UCSD-AML1 (cell line): ENCODE data around the gene B9D2.
"Not testable (repeated sequence)": the region's sequence is repeated elsewhere in the genome, so short reads cannot be mapped to it uniquely, and the experiment has no call there.

Experiments
- DNase-seq: peaks from one replicate; lab custom pipeline; 2025; ENCODE audit not compliant: unreplicated experiment; lab: John Stamatoyannopoulos, UW

B9D2 gene

DNA sequence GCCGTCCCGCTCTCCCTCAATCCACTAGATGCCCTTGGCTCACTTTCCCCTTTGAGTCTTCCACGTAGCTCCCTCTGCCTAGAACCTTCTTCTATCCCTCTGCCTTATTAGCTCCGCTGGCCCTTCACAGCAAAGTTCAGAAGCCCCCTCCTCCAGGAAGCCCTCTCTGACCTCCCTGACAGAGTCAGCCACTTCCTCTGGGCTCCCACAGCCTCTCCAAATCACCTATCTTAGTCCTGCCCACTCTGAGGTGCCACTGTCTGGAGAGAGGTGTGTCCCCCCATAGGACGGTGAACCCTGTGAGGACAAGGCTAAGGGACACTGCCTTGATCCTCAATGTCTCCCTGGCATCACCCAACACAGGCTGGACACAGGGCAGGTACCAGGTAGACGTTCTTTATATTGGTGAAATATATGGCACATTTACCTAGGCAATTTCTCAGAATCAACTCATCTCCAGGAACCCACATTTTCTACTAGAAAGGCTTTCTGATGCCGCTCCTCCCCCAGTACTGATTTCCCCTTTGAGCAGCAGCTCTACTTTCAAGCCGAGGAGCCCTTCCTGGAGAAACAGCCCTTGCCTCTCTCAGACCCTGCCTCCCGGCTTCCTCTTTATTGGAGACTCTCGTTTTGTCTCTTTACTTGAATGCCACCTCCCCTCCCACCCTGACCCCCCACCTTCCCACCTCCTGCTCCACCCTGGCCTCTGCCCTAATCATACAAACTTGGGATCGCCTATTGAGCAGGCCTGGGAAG is 6.8 kb downstream of the B9D2 start:
- DNase-seq = peak; percentile 38

DNA sequence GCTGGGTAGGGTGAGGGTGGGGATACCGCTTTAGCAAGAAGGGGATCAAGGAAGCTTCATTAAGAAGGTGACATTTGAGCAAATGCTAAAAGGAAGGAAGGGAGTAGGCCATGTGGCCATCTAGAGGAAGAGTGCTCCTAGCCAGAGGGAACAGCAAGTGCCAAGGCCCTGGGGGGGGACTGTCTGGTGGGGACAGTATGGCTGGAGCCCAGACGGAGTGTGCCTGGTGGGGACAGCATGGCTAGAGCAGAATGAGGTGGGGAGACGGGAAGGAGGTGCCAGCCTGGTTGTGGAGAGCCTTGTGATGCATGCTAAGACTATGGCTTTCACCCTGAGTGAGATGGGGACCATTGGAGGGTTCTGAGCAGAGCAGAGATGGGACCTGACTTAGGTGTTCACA is 8.1 kb downstream of the B9D2 start:
- DNase-seq = peak; percentile 51

GRCh38 chr19:41355035-41355434 is 8.9 kb downstream of the B9D2 start:
- DNase-seq = no peak

DNA sequence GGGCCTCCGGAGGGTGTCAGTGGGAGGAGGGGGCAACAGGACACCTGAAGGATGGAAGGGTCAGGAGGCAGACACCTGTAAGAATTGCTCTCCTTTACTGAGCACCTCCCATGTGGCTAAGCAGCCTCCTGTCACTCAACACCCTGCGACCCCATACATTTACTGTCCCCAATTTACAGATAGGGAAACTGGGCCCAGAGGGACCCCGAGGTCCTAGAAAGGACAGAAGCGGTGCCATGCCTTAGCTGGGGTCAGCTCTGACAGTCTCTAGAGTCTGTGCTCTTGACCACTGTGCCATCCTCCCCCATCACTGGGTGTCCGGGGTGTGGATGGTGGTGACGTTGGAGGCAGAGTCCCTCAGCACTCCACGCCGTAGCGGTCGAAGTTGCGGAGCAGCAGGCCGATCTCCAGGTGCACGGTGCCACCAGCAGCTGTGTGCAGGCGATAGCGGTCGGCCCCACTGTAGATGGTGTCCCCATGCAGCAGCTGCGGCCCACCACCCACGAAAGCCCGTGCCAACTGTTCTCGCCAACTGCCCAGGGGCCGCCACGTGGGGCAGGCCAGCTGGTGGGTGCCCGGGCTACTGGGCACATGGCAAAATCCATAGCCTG is 9.5 kb downstream of the B9D2 start:
- no peak for DNase-seq

- DNase-seq = peak; percentile 98
Observed at GRCh38 chr19:41353466-41354342, 10.2 kb downstream of the B9D2 start, which contains the start of gene TGFB1. TGFB1 (minus strand) TSS chr19:41353922; CDS start chr19:41353044, 878 bp downstream.

GRCh38 chr19:41352609-41353465 is 11.1 kb downstream of the B9D2 start:
- peak; percentile 78 for DNase-seq

- DNase-seq = no peak
Observed at GRCh38 chr19:41352279-41352608, 11.7 kb downstream of the B9D2 start.

- peak; percentile 93 for DNase-seq
Observed at GRCh38 chr19:41351339-41352245, 12.4 kb downstream of the B9D2 start.

GRCh38 chr19:41350735-41351338 is 13.1 kb downstream of the B9D2 start:
- DNase-seq = peak; percentile 77

DNA sequence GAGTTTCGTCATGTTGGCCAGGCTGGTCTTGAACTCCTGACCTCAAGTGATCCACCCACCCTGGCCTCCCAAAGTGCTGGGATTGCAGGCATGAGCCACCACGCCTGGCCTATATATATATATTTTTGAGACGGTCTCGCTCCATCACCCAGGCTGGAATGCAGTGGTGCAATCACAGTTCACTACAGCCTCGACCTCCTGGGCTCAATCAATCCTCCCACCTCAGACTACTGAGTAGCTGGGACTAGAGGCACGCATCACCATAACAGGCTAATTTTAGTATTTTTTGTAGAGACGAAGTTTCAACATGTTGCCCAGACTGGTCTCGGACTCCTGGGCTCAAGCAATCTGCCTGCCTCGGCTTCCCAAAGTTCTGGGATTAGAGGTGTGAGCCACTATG is 17.0 kb downstream of the B9D2 start:
- DNase-seq = not testable (repeated sequence)

DNA sequence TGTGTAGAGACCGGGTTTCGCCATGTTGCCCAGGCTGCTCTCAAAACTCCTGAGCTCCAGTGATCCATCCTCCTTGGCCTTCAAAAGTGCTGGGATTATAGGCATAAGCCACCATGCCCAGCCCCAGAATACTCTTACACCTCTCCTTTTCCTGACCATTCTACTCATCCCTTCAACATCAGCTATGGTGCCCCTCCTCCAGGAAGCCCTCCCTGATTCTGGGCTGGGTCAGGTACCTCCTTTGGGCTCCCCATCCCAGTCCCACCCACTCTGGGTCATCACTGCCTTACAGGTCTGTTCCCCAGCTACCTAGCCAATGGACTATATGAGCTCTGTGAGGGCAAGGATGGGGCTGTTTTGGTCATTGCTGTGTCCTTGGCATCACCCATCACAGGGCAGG is 19.8 kb downstream of the B9D2 start:
- DNase-seq = no peak

- peak; percentile 60 for DNase-seq
Observed at GRCh38 chr19:41341669-41342490, 22.1 kb downstream of the B9D2 start.

GRCh38 chr19:41339936-41340335 is 24.0 kb downstream of the B9D2 start:
- DNase-seq = no peak

DNA sequence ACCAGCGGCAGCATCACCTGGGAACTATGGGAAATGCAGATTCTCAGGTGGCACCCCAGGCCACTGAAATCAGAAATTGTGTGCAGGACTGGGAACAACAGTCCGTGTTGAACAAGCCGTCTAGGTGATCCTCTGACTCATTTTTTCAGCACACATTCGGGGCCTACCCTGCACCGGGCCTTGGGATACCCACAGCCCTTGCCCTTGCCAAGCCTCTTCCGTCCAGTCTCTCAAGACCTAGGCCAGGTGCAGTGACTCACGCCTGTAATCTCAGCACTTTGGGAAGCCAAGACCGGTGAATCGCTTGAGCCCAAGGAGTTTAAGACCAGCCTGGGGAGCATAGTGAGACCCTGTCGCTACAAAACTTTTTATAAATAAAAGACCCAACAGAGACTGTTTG is 28.5 kb downstream of the B9D2 start:
- no peak for DNase-seq

DNA sequence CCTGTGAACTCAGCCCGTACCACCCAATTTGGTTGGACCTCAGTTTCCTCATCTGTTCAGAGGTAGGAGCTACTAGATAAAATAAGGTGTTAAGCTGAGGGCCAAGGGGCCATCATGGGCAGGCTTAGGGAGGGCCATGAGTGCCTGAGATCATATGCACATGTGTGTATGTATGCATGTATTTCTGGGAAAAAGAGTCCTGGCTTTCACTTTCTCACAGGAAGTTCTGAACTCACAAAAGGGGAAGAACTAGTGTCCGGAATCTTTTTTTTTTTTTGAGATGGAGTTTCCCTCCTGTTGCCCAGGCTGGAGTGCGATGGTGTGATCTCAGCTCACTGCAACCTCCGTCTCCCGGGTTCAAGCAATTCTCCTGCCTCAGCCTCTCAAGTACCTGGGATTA is 29.2 kb downstream of the B9D2 start:
- DNase-seq = no peak

GRCh38 chr19:41332468-41332867 is 31.5 kb downstream of the B9D2 start:
- no peak for DNase-seq

DNA sequence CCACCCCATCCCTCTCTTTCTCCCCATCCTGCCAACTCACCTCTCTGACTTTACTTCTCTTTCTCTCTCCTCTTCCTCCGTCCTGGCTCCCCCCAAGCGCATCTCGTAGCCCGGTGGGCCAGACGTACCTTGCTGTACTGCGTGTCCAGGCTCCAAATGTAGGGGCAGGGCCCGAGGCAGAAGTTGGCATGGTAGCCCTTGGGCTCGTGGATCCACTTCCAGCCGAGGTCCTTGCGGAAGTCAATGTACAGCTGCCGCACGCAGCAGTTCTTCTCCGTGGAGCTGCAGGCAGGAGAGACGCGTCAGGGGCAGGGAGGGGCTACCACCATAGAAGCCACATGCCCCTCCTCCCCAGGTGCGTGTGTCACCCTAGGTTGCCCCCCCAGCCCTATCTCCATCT is 31.9 kb downstream of the B9D2 start:
- no peak for DNase-seq

- no peak for DNase-seq
Observed at GRCh38 chr19:41330946-41331678, 32.8 kb downstream of the B9D2 start.
